HG03442 (cell line): ENCODE results near the gene RANGAP1.

Experiments used
- ATAC-seq: cut with Tn5 transposase; IDR thresholded peaks from one replicate; pipeline ENCODE4 v1.9.1; 2021; ENCODE audit warnings: mild to moderate bottlenecking, moderate library complexity; ENCODE audit not compliant: unreplicated experiment

Gene RANGAP1

GRCh38 chr22:41285820-41286638 is at the start of gene RANGAP1:
Gene RANGAP1 (minus strand): TSS chr22:41286187. CDS start chr22:41281044, 5,143 bp downstream.
- peak; percentile 93 for ATAC-seq

GRCh38 chr22:41334951-41335635 is 49.1 kb upstream of the RANGAP1 start:
- no peak for ATAC-seq

- no peak for ATAC-seq
These were observed 48.2 kb upstream of the RANGAP1 start for GRCh38 chr22:41334215-41334614.

GRCh38 chr22:41333806-41334205 is 47.8 kb upstream of the RANGAP1 start:
- no peak for ATAC-seq

- no peak for ATAC-seq
These were observed 46.4 kb upstream of the RANGAP1 start for GRCh38 chr22:41332217-41332939.

- no peak for ATAC-seq
These were observed 44.2 kb upstream of the RANGAP1 start for GRCh38 chr22:41330169-41330568.

GRCh38 chr22:41327124-41327523 is 41.1 kb upstream of the RANGAP1 start:
- ATAC-seq: no peak

- ATAC-seq: no peak
These were observed 39.0 kb upstream of the RANGAP1 start for GRCh38 chr22:41324821-41325528.

- no peak for ATAC-seq
These were observed 34.6 kb upstream of the RANGAP1 start for GRCh38 chr22:41320416-41321240.

- no peak for ATAC-seq
These were observed 29.6 kb upstream of the RANGAP1 start for GRCh38 chr22:41315586-41315985.

GRCh38 chr22:41314821-41315220 is 28.8 kb upstream of the RANGAP1 start:
- ATAC-seq: no peak

- no peak for ATAC-seq
These were observed 25.5 kb upstream of the RANGAP1 start for GRCh38 chr22:41311487-41311886.

GRCh38 chr22:41310336-41310735 is 24.3 kb upstream of the RANGAP1 start:
- ATAC-seq: no peak

GRCh38 chr22:41308544-41308947 is 22.6 kb upstream of the RANGAP1 start:
- no peak for ATAC-seq

- ATAC-seq: no peak
These were observed 22.1 kb upstream of the RANGAP1 start for GRCh38 chr22:41308054-41308453.

GRCh38 chr22:41305646-41306045 is 19.7 kb upstream of the RANGAP1 start:
- ATAC-seq: no peak

- ATAC-seq: no peak
These were observed 16.8 kb upstream of the RANGAP1 start for GRCh38 chr22:41302811-41303210.

- ATAC-seq: peak; percentile 20
These were observed 16.2 kb upstream of the RANGAP1 start for GRCh38 chr22:41302021-41302767.
